RPMI7951 (cell line): ENCODE results near the gene TMEM271. TPM values are rescaled to one million over a fixed set of nuclear protein-coding genes. Genes with fewer than 3 reads are reported as not detected.

ENCODE experiments used
- DNase-seq: peaks from one replicate; pipeline ENCODE4 v3.0.0-alpha.2; 2012; ENCODE audit warnings: low read depth
- total RNA-seq: library from RNA; depleted of rRNA; stranded (reverse); fragments of >200 nt; shearing (Covaris generic); gene quantifications from 2 replicates; pipeline ENCODE4 v1.2.3, GENCODE V29; 2014; rRNA removed

TMEM271 gene
- total RNA-seq, 1 experiment from 2014 or later = not detected

DNA sequence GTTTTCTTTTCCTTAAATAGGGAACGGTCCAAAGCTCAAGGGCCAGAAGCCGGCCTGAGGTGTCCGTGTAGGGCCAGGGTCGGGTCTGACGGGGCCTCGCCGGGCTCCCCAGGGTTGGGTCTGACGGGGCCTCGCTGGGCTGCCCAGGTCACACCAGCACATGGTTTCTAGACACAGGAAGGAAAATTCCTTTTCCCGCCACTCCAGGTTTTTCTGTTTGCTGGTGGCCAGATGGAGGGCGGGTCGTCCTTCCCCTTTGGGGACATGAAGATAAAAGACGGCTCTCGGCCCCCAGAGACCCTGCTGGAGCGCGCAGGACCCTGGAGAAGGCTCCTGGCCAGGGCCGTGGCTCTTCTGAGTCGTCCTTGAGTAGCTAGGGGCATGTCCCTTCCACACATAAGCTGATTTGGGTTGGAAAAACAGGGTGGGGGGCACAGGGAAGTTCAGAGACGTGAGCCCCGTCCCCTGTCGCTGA, 42.0 kb downstream of the TMEM271 start:
- no peak for DNase-seq

DNA sequence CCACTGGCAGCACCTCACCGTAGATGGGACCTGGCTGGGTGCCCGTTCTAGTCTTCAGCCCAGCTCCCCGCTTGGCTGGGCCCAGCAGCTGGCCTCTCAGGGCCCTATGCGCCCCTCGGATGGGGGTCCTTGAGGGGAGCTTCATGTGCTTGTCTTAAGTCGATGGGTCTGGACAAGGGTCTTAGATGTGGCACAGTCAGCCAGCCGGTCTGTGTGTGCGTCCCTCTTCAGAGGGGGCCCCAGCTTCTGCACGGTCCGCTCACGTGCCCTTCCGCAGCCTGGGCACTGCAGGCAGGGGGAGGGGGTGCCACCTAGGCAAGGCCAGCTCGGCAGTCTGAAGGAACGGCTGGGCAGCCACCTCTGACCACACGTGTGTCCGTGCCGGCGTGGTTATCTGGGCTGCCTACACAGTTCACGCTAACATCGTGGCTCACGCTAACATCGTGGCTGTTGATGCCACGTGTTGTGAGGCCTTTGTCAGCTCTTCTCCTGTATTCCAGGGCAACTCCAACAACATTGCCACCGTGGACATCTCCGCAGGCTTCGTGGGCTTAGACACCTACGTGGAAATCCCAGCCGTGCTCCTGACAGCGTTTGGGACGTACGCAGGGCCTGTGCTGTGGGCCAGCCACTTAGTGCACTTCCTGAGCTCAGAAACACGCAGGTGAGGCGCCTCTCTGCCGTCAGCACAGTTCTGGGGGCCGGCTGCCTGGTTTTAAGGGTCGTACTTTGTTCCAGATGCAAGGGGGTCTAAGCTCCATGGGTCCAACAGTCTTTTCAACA, 42.6 kb downstream of the TMEM271 start:
- no peak for DNase-seq

DNA sequence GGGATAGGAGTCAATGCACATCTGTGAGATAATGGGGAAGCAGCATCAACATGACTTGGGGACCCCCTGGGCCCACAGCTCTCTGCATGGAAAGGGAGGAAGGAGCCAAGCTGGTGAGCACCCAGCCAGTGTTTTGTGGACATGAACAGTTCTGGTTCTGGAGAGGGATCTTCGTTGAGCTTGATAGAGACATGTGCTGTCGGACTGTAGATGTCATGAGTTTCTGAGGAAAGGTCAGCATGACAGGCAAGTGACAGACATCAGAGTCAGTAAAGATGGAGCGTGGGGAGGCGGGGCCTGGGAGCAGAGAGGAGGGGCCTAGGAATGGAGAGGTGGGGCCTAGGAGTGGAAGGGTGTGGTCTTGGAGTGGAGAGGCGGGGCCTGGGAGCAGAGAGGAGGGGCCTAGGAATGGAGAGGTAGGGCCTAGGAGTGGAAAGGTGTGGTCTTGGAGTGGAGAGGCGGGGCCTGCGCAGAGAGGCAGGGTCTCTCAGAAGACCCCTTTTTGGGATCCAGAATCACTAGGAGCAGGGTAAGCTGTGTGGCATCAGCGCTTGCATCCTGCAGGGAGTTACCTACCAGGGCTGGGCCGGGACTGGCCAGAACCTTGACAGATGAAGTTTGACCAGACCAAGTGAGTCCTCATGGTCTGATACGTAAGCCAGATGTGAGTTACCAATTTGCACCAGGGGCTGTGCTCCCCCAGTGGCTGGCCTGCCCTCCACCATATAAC, 43.3 kb downstream of the TMEM271 start:
- no peak for DNase-seq

DNA sequence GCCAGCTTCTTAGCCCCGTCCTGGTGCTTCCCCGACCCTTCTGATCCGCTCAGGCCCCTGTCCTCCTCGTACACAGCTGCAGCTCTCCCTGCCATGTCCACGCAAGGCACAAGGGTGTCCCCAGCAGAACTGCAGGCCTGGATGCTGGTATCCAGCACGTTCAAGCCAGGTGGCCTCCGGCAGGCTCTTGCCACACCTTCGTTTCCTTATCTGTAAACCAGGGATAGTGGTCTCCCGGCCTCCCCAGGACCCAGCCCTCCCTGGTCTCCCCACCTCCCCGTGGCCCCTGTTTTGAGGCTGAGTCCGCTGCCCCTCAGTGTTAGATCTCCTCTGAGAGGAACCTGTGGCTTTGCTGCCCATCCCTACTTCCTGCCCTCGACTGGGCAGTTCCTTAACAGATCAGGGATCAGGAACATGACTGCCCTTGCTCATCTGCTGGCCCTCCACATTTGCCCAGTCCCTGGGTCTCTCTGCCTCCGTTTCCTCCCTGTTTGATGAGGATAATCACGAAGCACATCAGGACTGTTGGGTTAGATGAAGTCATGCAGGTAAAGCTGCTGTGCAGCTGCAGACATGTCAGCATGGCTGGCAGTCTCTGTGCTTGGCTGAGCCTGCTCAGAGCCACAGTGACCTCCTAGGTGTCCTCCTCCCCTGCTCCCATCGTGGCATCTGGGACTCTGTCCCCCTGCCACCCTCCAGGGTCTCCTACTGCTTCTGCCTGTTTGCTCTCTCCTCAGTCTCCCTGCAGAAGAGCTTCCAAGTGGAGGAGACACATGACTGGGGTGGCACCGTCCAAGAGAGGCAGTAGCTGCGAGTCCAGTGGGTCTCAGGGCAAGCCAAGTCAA, 44.2 kb downstream of the TMEM271 start:
- no peak for DNase-seq

DNA sequence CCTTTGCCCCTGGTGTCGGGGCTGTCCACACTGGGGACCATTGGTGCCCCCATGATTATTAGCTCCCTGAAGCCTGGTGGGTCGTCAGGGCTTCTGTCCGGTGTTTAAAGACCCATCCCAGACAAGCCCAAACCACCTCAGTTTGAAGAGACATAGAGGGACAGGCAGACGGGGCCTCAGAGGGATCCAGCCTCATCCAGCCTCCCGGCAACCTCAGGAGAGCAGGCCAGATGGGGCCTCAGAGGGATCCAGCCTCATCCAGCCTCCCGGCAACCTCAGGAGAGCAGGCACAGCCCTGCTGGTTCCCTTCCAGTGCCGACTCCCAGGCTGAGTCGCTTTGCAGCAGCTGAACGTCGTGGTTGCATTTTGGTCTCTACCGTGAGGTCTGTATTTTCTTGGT, 45.0 kb downstream of the TMEM271 start:
- DNase-seq = no peak

- DNase-seq = no peak
Measured at GRCh38 chr4:530017-530781, 45.9 kb downstream of the TMEM271 start.

DNA sequence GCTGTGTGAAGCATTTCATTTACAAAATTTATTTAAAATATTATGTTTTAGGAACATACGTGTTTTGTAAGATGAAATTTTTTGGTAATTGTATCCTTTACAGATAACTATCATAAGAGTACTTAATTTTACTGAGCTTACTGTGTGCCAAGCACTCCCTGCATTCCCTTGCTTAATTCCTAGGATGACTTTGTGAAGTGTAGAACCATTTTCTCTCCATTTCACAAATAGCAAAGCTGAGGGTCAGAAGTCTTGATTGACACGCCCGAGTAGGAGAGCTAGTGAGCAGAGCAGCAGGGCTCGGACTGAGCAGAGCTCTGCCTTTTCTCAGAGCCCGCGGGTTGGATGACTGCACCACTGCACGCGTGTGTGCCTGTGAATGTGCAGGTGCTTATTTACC, 46.5 kb downstream of the TMEM271 start:
- DNase-seq = no peak

DNA sequence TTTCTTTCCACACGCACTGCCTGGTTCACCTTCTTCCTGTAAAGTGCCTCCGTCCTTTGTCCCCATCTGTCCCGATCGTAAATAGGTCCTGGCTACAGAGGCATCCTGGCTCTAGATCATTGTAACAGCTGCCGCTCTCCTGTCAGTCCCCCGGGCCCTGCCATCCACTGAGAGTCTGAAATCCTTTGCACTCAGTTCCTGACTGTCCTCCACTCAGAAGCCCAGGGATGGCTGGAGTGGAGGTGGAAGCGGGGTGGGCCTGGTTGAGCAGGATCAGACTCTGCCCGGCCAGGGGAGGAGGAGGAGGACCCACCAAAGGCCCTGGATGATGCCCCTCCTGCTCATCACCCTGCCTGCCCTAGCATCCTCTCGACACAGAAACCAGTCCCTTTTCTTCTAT, 47.3 kb downstream of the TMEM271 start:
- DNase-seq = no peak

DNA sequence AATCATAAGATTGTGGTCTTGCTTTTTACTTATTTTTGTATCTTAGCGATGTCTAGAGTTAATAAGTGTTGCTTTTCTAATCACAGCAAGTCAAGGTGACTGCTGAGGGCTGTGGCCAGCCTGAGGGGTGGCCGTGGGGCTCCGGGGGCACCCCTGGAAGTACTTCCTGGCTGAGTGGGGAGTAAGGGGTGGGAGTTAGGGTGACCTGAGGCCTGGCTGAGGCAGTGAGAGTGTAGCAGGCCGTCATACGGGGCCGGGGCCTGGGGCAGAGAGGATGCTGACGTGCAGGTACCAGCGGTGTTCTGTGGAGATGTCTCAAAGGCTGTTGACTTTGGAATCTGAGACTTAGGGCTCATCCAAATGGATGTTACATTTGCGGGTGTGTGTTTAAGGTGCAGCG, 47.8 kb downstream of the TMEM271 start:
- DNase-seq = no peak

GRCh38 chr4:526971-527460, 49.1 kb downstream of the TMEM271 start:
- DNase-seq = no peak

GRCh38 chr4:526189-526909, 49.7 kb downstream of the TMEM271 start:
- DNase-seq = no peak

- no peak for DNase-seq
Measured at GRCh38 chr4:525660-526059, 50.4 kb downstream of the TMEM271 start.

GRCh38 chr4:524196-524595, 51.9 kb downstream of the TMEM271 start:
- DNase-seq = no peak

Other genes starting within 250 kb of the TMEM271 start
- gene ZNF141, start 238.5 kb downstream of the TMEM271 start, total RNA-seq = 5.4 and 8.8 TPM in 2 replicates
- 9.5 and 13.8 TPM in 2 replicates for gene ZNF721, start 77.1 kb downstream of the TMEM271 start, total RNA-seq
- gene PIGG, start 77.1 kb downstream of the TMEM271 start, total RNA-seq = 16.1 and 22.9 TPM in 2 replicates
- gene PDE6B, start 49.3 kb upstream of the TMEM271 start, total RNA-seq = not detected in 2 replicates
- 217 and 228 TPM in 2 replicates for gene ATP5ME, start 98.0 kb upstream of the TMEM271 start, total RNA-seq
- 1.3 and 3.2 TPM in 2 replicates for gene MYL5, start 98.2 kb upstream of the TMEM271 start, total RNA-seq
- not detected in 2 replicates for gene SLC49A3, start 112.9 kb upstream of the TMEM271 start, total RNA-seq
- gene PCGF3, start 129.5 kb upstream of the TMEM271 start, total RNA-seq = 16.3 and 18.7 TPM in 2 replicates
- gene CPLX1, start 249.8 kb upstream of the TMEM271 start, total RNA-seq = not detected in 2 replicates